Common myeloid progenitor, CD34-positive (primary cell): ENCODE results near the gene SEMA4F.

Source experiments
- CTCF ChIA-PET: fragments of 350-600 bp; sonication (Branson Sonifier 250); formaldehyde crosslinking; loops from one replicate; lab custom pipeline; 2021; ENCODE audit warnings: antibody characterized with exemption; lab: Charles Lee
- POLR2A ChIA-PET: fragments of 350-600 bp; sonication (Branson Sonifier 250); formaldehyde crosslinking; loops from one replicate; lab custom pipeline; 2021; ENCODE audit warnings: antibody characterized with exemption; lab: Charles Lee
- DNase-seq, 3 donors: peaks; one replicate each; pipeline versions ENCODE4 v3.0.0 to v3.0.0-alpha.2; 2013
- H3K27ac ChIP-seq, 2 experiments: 1 replicate in 1 of 2; 2 replicates in 1 of 2; pipeline ENCODE4 v1.7.0; 2013; ENCODE audit warnings: inconsistent platforms in 2 of 2, low read length in 2 of 2, mild to moderate bottlenecking in 2 of 2, low read depth in 1 of 2, moderate library complexity in 1 of 2; ENCODE audit not compliant: severe bottlenecking in 2 of 2, insufficient read depth in 1 of 2, poor library complexity in 1 of 2
- H3K27me3 ChIP-seq, 5 experiments: replicated peaks in 2 of 5; 1 replicate in 3 of 5; 2 replicates in 2 of 5; pipeline versions ENCODE4 v1.6.1 to v1.7.0; 2013; ENCODE audit warnings: low read length in 4 of 5, mild to moderate bottlenecking in 2 of 5, moderate library complexity in 2 of 5, inconsistent platforms in 1 of 5; ENCODE audit not compliant: insufficient read depth in 5 of 5, control insufficient read depth in 4 of 5
- H3K36me3 ChIP-seq, 4 experiments: 1 replicate in 2 of 4; 2 replicates in 2 of 4; pipeline versions ENCODE4 v1.6.1 to v1.7.0; 2013; ENCODE audit warnings: low read length in 3 of 4, control low read depth in 1 of 4, mild to moderate bottlenecking in 1 of 4; ENCODE audit not compliant: control insufficient read depth in 4 of 4, insufficient read depth in 4 of 4
- H3K4me1 ChIP-seq, 4 experiments: 1 replicate in 3 of 4; 2 replicates in 1 of 4; pipeline versions ENCODE4 v1.6.1 to v1.7.1; 2013; ENCODE audit warnings: low read length in 3 of 4, mild to moderate bottlenecking in 3 of 4, control low read depth in 1 of 4, inconsistent platforms in 1 of 4, moderate library complexity in 1 of 4; ENCODE audit not compliant: control insufficient read depth in 4 of 4, insufficient read depth in 4 of 4; ENCODE audit errors: control extremely low read depth in 1 of 4
- H3K4me3 ChIP-seq, 7 experiments: 1 replicate in 4 of 7; 2 replicates in 3 of 7; pipeline versions ENCODE4 v1.5.1 to v1.7.0; 2013; ENCODE audit warnings: mild to moderate bottlenecking in 7 of 7, low read length in 6 of 7, moderate library complexity in 6 of 7, inconsistent platforms in 2 of 7, low read depth in 2 of 7, control low read depth in 1 of 7; ENCODE audit not compliant: insufficient read depth in 4 of 7, control insufficient read depth in 1 of 7; ENCODE audit errors: extremely low read depth in 1 of 7
- H3K9me3 ChIP-seq, 5 experiments: 1 replicate in 4 of 5; 2 replicates in 1 of 5; pipeline versions ENCODE4 v1.6.1 to v1.7.1; 2013; ENCODE audit warnings: low read length in 4 of 5, mild to moderate bottlenecking in 2 of 5, inconsistent platforms in 1 of 5, low read depth in 1 of 5, moderate library complexity in 1 of 5; ENCODE audit not compliant: control insufficient read depth in 4 of 5, insufficient read depth in 2 of 5; ENCODE audit errors: control extremely low read depth in 1 of 5
- WGBS: methylation state at CpG from one replicate; pipeline ENCODE4 v1.1.5; 2013; ENCODE audit not compliant: insufficient coverage; 5-methylcytosine and 5-hydroxymethylcytosine counted together

Gene SEMA4F

GRCh38 chr2:74645344-74645743 lies 8.7 kb upstream of the SEMA4F start:
- Histone ChIP-seq H3K4me3 (no peak overlapping the region), H3K27ac (no peak overlapping the region), H3K4me1 (peaks cover 0 to 3% (median under 1%) of the 10 kb centered on the region in 4 experiments), H3K36me3 (no peaks in the 10 kb centered on the region), H3K9me3 (peaks cover 0 to 3% (median 0%) of the 10 kb centered on the region in 5 experiments), H3K27me3 (peaks cover 1 to 19% (median 3%) of the 10 kb centered on the region in 5 experiments)
- DNase-seq: no peak
- POLR2A ChIA-PET: no interaction called here
- 100% methylated on average over 1 of the region's 4 CpGs for WGBS
- CTCF ChIA-PET: interaction anchor here (1.0 to 2.1 kb wide), 3 partner anchors 11 to 231 kb away, joined by 3 to 4 read pairs (median 4); no protein-coding TSS in a partner anchor

GRCh38 chr2:74646201-74646600 lies 7.8 kb upstream of the SEMA4F start:
- DNase-seq: peak in 2 of 3 donors; percentile 21 to 39
- Histone ChIP-seq H3K4me1 (peaks cover 0 to 3% (median under 1%) of the 10 kb centered on the region in 4 experiments), H3K27me3 (peaks cover 1 to 19% (median 3%) of the 10 kb centered on the region in 5 experiments), H3K27ac (no peak overlapping the region), H3K36me3 (no peaks in the 10 kb centered on the region), H3K4me3 (no peak overlapping the region), H3K9me3 (peaks cover 0 to 3% (median 0%) of the 10 kb centered on the region in 5 experiments)
- POLR2A ChIA-PET: no interaction called here
- WGBS: 87% methylated on average over 2 of the region's 2 CpGs
- CTCF ChIA-PET: interaction anchor here (1.1 to 1.5 kb wide), 2 partner anchors 16 to 231 kb away, joined by 3 to 4 read pairs; no protein-coding TSS in a partner anchor

GRCh38 chr2:74646834-74647482 lies 7.1 kb upstream of the SEMA4F start:
- Histone ChIP-seq H3K36me3 (no peaks in the 10 kb centered on the region), H3K27me3 (peaks cover 3 to 19% (median 4%) of the 10 kb centered on the region in 5 experiments), H3K9me3 (peaks cover 0 to 3% (median 0%) of the 10 kb centered on the region in 5 experiments), H3K4me3 (no peak overlapping the region), H3K4me1 (peaks cover 0 to 3% (median under 1%) of the 10 kb centered on the region in 4 experiments), H3K27ac (no peak overlapping the region)
- CTCF ChIA-PET: interaction anchor here (1.1 kb wide), 1 partner anchor 15 kb away, joined by 3 read pairs; no protein-coding TSS in a partner anchor
- no peak for DNase-seq
- POLR2A ChIA-PET: no interaction called here
- 97% methylated on average over 10 of the region's 13 CpGs for WGBS

- WGBS: 16% methylated on average over 36 of the region's 45 CpGs
- Histone ChIP-seq H3K4me1 (peaks cover 0 to 3% (median under 1%) of the 10 kb centered on the region in 4 experiments), H3K9me3 (peaks cover 0 to 3% (median 0%) of the 10 kb centered on the region in 5 experiments), H3K27me3 (peaks cover 3 to 19% (median 4%) of the 10 kb centered on the region in 5 experiments), H3K36me3 (no peaks in the 10 kb centered on the region), H3K27ac (no peak within 1 kb of the TSS), H3K4me3 (peak within 1 kb of the TSS in 6 of 7 experiments; percentile 19 to 71 (median 37))
- POLR2A ChIA-PET: no interaction called here
- CTCF ChIA-PET: interaction anchor here (0.8 to 1.6 kb wide), 2 partner anchors 12 to 16 kb away, joined by 3 to 6 read pairs; no protein-coding TSS in a partner anchor
- DNase-seq: peak; percentile 18 to 45 (median 39)
These were observed 6.0 kb upstream of the SEMA4F start, which contains the start of gene M1AP for GRCh38 chr2:74648009-74648443. M1AP (minus strand) TSS chr2:74648330; CDS start chr2:74640275, 8,055 bp downstream.

GRCh38 chr2:74653589-74653984 lies 460 bp upstream of the SEMA4F start:
- CTCF ChIA-PET: interaction anchor here (1.2 to 1.6 kb wide), 2 partner anchors 27 to 45 kb away, joined by 3 to 4 read pairs; no protein-coding TSS in a partner anchor
- no peak for DNase-seq
- Histone ChIP-seq H3K4me3 (peak overlapping the region; percentile 44 to 84 (median 79)), H3K27ac (no peak overlapping the region), H3K36me3 (no peaks in the 10 kb centered on the region), H3K4me1 (peaks cover 3 to 14% (median 9%) of the 10 kb centered on the region in 4 experiments), H3K27me3 (peaks cover 0 to 13% (median 3%) of the 10 kb centered on the region in 5 experiments), H3K9me3 (no peaks in the 10 kb centered on the region)
- 0% methylated on average over 1 of the region's 15 CpGs for WGBS
- POLR2A ChIA-PET: no interaction called here

GRCh38 chr2:74655579-74655978 lies 1.5 kb downstream of the SEMA4F start:
- ChIA-PET CTCF (no interaction called here), POLR2A (no interaction called here)
- H3K27ac ChIP-seq: no peak overlapping the region
- H3K4me3 ChIP-seq: no peak overlapping the region
- 100% methylated on average over 1 of the region's 1 CpG for WGBS
- H3K9me3 ChIP-seq: no peaks in the 10 kb centered on the region
- DNase-seq: no peak
- H3K27me3 ChIP-seq: peaks cover 0 to 8% (median 2%) of the 10 kb centered on the region in 5 experiments
- no peaks in the 10 kb centered on the region for H3K36me3 ChIP-seq
- peaks cover 3 to 14% (median 9%) of the 10 kb centered on the region in 4 experiments for H3K4me1 ChIP-seq
